A549 (cell line): ENCODE data around the gene EHD3.

Experiments
- CHD4 ChIP-seq: fragments of 200-600 bp; sonication (generic); IDR thresholded peaks from 2 replicates; pipeline ENCODE4 v1.6.1; 2016; ENCODE audit warnings: antibody characterized with exemption, mild to moderate bottlenecking, borderline replicate concordance
- ELK1 ChIP-seq: fragments of 150-350 bp; IDR thresholded peaks from 2 replicates; pipeline ENCODE4 v1.6.1; 2014; ENCODE audit warnings: low read depth, mild to moderate bottlenecking, low read length
- EP300 ChIP-seq, 2 experiments: fragments of >200 bp; sonication (Bioruptor Twin); formaldehyde crosslinking; IDR thresholded peaks; 2 replicates in 1 of 2; 3 replicates in 1 of 2; pipeline ENCODE4 v1.6.1; 2016 to 2017
- KDM5A ChIP-seq: fragments of 200-600 bp; sonication (generic); IDR thresholded peaks from 2 replicates; pipeline ENCODE4 v1.6.1; 2016; ENCODE audit warnings: antibody characterized with exemption, mild to moderate bottlenecking
- MAFK ChIP-seq: fragments of 450-650 bp; IDR thresholded peaks from 2 replicates; pipeline ENCODE4 v1.6.1; 2014; ENCODE audit not compliant: partially characterized antibody
- POLR2A ChIP-seq: IDR thresholded peaks from 2 replicates; pipeline ENCODE4 v1.6.1; 2012; ENCODE audit warnings: mild to moderate bottlenecking, low read length
- TF ChIP-seq, protein P1 (sequence below): fragments of >200 bp; sonication (Bioruptor Twin); formaldehyde crosslinking; IDR thresholded peaks from 3 replicates; pipeline ENCODE4 v1.5.1; 2016

GRCh38 chr2:31260870-31261269 is 26.9 kb downstream of the EHD3 start:
- TF ChIP-seq, protein P1, sequence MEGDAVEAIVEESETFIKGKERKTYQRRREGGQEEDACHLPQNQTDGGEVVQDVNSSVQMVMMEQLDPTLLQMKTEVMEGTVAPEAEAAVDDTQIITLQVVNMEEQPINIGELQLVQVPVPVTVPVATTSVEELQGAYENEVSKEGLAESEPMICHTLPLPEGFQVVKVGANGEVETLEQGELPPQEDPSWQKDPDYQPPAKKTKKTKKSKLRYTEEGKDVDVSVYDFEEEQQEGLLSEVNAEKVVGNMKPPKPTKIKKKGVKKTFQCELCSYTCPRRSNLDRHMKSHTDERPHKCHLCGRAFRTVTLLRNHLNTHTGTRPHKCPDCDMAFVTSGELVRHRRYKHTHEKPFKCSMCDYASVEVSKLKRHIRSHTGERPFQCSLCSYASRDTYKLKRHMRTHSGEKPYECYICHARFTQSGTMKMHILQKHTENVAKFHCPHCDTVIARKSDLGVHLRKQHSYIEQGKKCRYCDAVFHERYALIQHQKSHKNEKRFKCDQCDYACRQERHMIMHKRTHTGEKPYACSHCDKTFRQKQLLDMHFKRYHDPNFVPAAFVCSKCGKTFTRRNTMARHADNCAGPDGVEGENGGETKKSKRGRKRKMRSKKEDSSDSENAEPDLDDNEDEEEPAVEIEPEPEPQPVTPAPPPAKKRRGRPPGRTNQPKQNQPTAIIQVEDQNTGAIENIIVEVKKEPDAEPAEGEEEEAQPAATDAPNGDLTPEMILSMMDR = no peak
- TF ChIP-seq KDM5A = no peak
- no peak for TF ChIP-seq EP300 (IDR thresholded peaks at IDR 0.05)
- TF ChIP-seq MAFK = no peak
- no peak for TF ChIP-seq CHD4
- no peak for TF ChIP-seq ELK1
- TF ChIP-seq POLR2A = no peak
